A549 (cell line): ENCODE data around the gene IFT88. TPM values are rescaled to one million over a fixed set of nuclear protein-coding genes. Genes with fewer than 3 reads are reported as not detected.
"Not testable (repeated sequence)": the region's sequence is repeated elsewhere in the genome, so short reads cannot be mapped to it uniquely, and the experiment has no call there.

Source experiments
- ATAC-seq, 2 experiments: fragments of 200-7000 bp in 1 of 2; fragments of >200 bp in 1 of 2; cut with Nextera tagmentation in 1 of 2; cut with Tn5 transposase in 1 of 2; 3 replicates each; pipeline versions ENCODE4 v1.8.0 to v1.9.1; 2018 to 2020; ENCODE audit warnings: mild to moderate bottlenecking in 1 of 2, moderate library complexity in 1 of 2
- CTCF ChIA-PET: fragments of 300-600 bp; sonication (Branson Sonifier 250); formaldehyde crosslinking; extraction: SDS; loops from one replicate; lab custom pipeline; 2021; ENCODE audit warnings: antibody characterized with exemption, inconsistent platforms; lab: Yijun Ruan, JAX
- POLR2A ChIA-PET: fragments of 350-600 bp; formaldehyde crosslinking; extraction: SDS; loops from one replicate; lab custom pipeline; 2021; ENCODE audit warnings: antibody characterized with exemption, inconsistent platforms; lab: Yijun Ruan, JAX
- DNase-seq, 2 experiments: peaks; one replicate each; pipeline versions ENCODE4 v3.0.0 to v3.0.0-alpha.2; 2011 to 2016; ENCODE audit warnings: low read depth in 1 of 2, low spot score in 1 of 2
- FAIRE-seq: peaks from 2 replicates; lab custom pipeline; 2011; peaks lifted over from hg19 to GRCh38; lab: Jason Lieb, UNC
- H3K27ac ChIP-seq, 2 experiments: fragments of >200 bp; sonication (Bioruptor Twin); formaldehyde crosslinking; 3 replicates each; pipeline ENCODE4 v1.5.1; 2016 to 2017
- H3K4me1 ChIP-seq: fragments of >200 bp; sonication (Bioruptor Twin); formaldehyde crosslinking; 3 replicates; pipeline ENCODE4 v1.6.1; 2016
- H3K4me2 ChIP-seq: fragments of >200 bp; sonication (Bioruptor Twin); formaldehyde crosslinking; 3 replicates; pipeline ENCODE4 v1.6.1; 2016
- H3K4me3 ChIP-seq: fragments of >200 bp; sonication (Bioruptor Twin); formaldehyde crosslinking; 3 replicates; pipeline ENCODE4 v1.5.1; 2016
- H3K9me3 ChIP-seq: fragments of >200 bp; sonication (Bioruptor Twin); formaldehyde crosslinking; 3 replicates; pipeline ENCODE4 v1.6.1; 2016
- ATOH8 ChIP-seq: fragments of 250-450 bp; sonication (Bioruptor Pico); IDR thresholded peaks from 2 replicates; pipeline ENCODE4 v1.5.0; 2020; ENCODE audit warnings: low read depth, mild to moderate bottlenecking, moderate library complexity
- BCL3 ChIP-seq: fragments of >200 bp; sonication (Bioruptor Twin); formaldehyde crosslinking; IDR thresholded peaks from 3 replicates; pipeline ENCODE4 v1.6.1; 2016
- EHF ChIP-seq: fragments of 250-450 bp; sonication (Bioruptor Pico); IDR thresholded peaks from 2 replicates; pipeline ENCODE4 v1.5.0; 2020; ENCODE audit warnings: mild to moderate bottlenecking
- EHMT2 ChIP-seq: fragments of 200-600 bp; sonication (generic); IDR thresholded peaks from 2 replicates; pipeline ENCODE4 v1.6.1; 2016; ENCODE audit warnings: antibody characterized with exemption, low read depth, mild to moderate bottlenecking, moderate library complexity
- ESRRA ChIP-seq: fragments of 150-350 bp; IDR thresholded peaks from 2 replicates; pipeline ENCODE4 v1.6.1; 2014; ENCODE audit warnings: mild to moderate bottlenecking, low read length, borderline replicate concordance
- FOXS1 ChIP-seq: fragments of 250-450 bp; sonication (Bioruptor Pico); IDR thresholded peaks from 2 replicates; pipeline ENCODE4 v1.5.0; 2020; ENCODE audit warnings: mild to moderate bottlenecking, moderate library complexity
- HMGXB4 ChIP-seq: fragments of 250-450 bp; sonication (Bioruptor Pico); IDR thresholded peaks from 2 replicates; pipeline ENCODE4 v1.5.0; 2021; ENCODE audit warnings: mild to moderate bottlenecking, moderate library complexity, borderline replicate concordance
- KDM1A ChIP-seq: fragments of 200-600 bp; sonication (generic); IDR thresholded peaks from 2 replicates; pipeline ENCODE4 v1.6.1; 2016; ENCODE audit warnings: low read depth, mild to moderate bottlenecking
- KDM5A ChIP-seq: fragments of 200-600 bp; sonication (generic); IDR thresholded peaks from 2 replicates; pipeline ENCODE4 v1.6.1; 2016; ENCODE audit warnings: antibody characterized with exemption, mild to moderate bottlenecking
- NFE2L2 ChIP-seq: fragments of 150-350 bp; conservative IDR thresholded peaks from 2 replicates; pipeline ENCODE4 v1.6.1; 2014; ENCODE audit warnings: low read length
- PBX3 ChIP-seq: IDR thresholded peaks from 2 replicates; pipeline ENCODE4 v1.6.1; 2012
- PHF8 ChIP-seq: fragments of 200-600 bp; sonication (generic); IDR thresholded peaks from 2 replicates; pipeline ENCODE4 v1.6.1; 2016; ENCODE audit warnings: low read depth, mild to moderate bottlenecking, antibody characterized with exemption, moderate library complexity, borderline replicate concordance
- REST ChIP-seq: fragments of 200-600 bp; sonication (generic); IDR thresholded peaks from 2 replicates; pipeline ENCODE4 v1.6.1; 2016; ENCODE audit warnings: antibody characterized with exemption, mild to moderate bottlenecking, moderate library complexity
- WGBS: methylation state at CpG from one replicate; pipeline ENCODE4 v1.1.6; 2017; ENCODE audit errors: missing lambda C conversion rate; 5-methylcytosine and 5-hydroxymethylcytosine counted together
- polyA plus RNA-seq, 4 experiments: library from polyadenylated mRNA; depleted of rRNA in 3 of 4; stranded (reverse); fragments of >200 nt; fragmentation: RNase III in 1 of 4; extraction: RNeasy Plus Mini Kit Qiagen cat#74134 plus additional on column Dnase treatment in 1 of 4; gene quantifications; 2 replicates in 3 of 4; 3 replicates in 1 of 4; pipeline ENCODE4 v1.2.3, GENCODE V29; 2011 to 2017

Gene IFT88
- polyA plus RNA-seq, 2 of the 4 experiments (the other 2 are of a cell fraction), result 13.2 to 19.1 TPM

DNA sequence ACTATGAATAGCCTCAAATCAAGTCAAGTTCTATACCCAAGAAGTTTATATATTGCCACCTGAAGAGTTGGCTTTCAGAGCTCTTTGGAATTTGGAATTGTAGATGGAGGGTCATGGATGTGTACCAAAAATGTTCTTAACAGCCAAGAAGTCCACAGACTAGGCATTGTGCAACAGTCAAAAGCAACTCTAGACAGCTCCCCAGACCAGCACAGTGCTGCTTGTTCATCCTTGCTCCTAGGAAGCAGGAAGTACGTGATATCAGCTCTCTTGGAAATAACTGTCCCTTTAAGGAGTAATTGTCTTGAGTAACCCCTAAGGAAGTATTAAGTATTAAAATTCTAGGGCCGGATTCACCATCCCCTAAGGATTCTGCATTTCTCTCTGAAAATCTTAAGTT is 105.8 kb downstream of the IFT88 start:
- ChIA-PET POLR2A (no interaction called here), CTCF (no interaction called here)
- no peak overlapping the region for H3K4me2 ChIP-seq
- DNase-seq, result no peak
- no peak overlapping the region for H3K27ac ChIP-seq
- TF ChIP-seq KDM5A (no peak), FOXS1 (no peak), PHF8 (no peak), KDM1A (no peak)
- 76% methylated on average over 2 of the region's 2 CpGs for WGBS
- ATAC-seq, result no peak
- no peaks in the 10 kb centered on the region for H3K4me1 ChIP-seq
- no peak for FAIRE-seq
- no peak overlapping the region for H3K4me3 ChIP-seq
- H3K9me3 ChIP-seq, result no peaks in the 10 kb centered on the region

DNA sequence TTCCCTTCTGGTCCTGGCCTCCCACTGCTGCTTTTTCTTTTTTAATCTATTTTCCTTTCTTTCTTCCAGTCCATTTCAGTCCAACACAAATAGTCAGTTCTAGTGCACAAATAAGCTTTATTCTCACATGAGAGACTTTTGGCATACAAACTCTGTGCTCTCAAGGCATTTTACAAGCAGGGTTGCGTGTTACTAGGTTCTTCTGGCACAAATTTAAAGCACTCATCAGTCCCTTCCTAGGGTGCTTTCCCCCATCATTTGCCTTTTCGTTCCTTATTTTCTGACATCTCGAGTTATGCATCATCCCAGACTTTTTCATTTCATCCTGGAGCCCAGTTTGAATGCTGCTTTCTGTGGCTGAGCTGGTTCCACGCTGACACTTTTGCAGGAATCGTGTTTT is 106.8 kb downstream of the IFT88 start:
- Histone ChIP-seq H3K27ac (no peak overlapping the region), H3K4me3 (no peak overlapping the region), H3K4me1 (no peaks in the 10 kb centered on the region), H3K4me2 (no peak overlapping the region), H3K9me3 (no peaks in the 10 kb centered on the region)
- ChIA-PET POLR2A (no interaction called here), CTCF (no interaction called here)
- WGBS, result 74% methylated on average over 5 of the region's 5 CpGs
- DNase-seq (no peak), FAIRE-seq (no peak), ATAC-seq (no peak)
- TF ChIP-seq NFE2L2 (no peak), FOXS1 (no peak), EHMT2 (no peak), BCL3 (no peak)

GRCh38 chr13:20676213-20676612 is 109.3 kb downstream of the IFT88 start:
- H3K4me1 ChIP-seq, result no peaks in the 10 kb centered on the region
- no peak overlapping the region for H3K4me3 ChIP-seq
- no peak for DNase-seq
- TF ChIP-seq EHF, result no peak
- no peak for TF ChIP-seq HMGXB4
- TF ChIP-seq PBX3, result no peak
- TF ChIP-seq REST, result no peak
- TF ChIP-seq ESRRA, result no peak
- no peak for TF ChIP-seq ATOH8 (CRISPR knock-in tag)
- TF ChIP-seq, all 56 proteins: peak for 0
- no peaks in the 10 kb centered on the region for H3K9me3 ChIP-seq
- H3K4me2 ChIP-seq, result no peak overlapping the region
- POLR2A ChIA-PET, result no interaction called here
- 90% methylated on average over 2 of the region's 2 CpGs for whole genome bisulfite sequencing
- ATAC-seq (no peak), FAIRE-seq (no peak)
- no peak overlapping the region for H3K27ac ChIP-seq
- CTCF ChIA-PET, result no interaction called here

GRCh38 chr13:20678606-20679005 is 111.6 kb downstream of the IFT88 start:
- H3K9me3 ChIP-seq, H3K27ac ChIP-seq, FAIRE-seq, ATAC-seq, H3K4me3 ChIP-seq, DNase-seq, CTCF ChIA-PET, H3K4me2 ChIP-seq, H3K4me1 ChIP-seq: not testable (repeated sequence)
- POLR2A ChIA-PET, result interaction anchor here (1.0 kb wide), 1 partner anchor 74 kb away, joined by 5 read pairs; no protein-coding TSS in a partner anchor
- WGBS, result 93% methylated on average over 7 of the region's 7 CpGs
